Measurements from ENCODE around the gene CFB.
"Not testable (repeated sequence)": the region's sequence is repeated elsewhere in the genome, so short reads cannot be mapped to it uniquely, and the experiment has no call there.

CFB gene

DNA sequence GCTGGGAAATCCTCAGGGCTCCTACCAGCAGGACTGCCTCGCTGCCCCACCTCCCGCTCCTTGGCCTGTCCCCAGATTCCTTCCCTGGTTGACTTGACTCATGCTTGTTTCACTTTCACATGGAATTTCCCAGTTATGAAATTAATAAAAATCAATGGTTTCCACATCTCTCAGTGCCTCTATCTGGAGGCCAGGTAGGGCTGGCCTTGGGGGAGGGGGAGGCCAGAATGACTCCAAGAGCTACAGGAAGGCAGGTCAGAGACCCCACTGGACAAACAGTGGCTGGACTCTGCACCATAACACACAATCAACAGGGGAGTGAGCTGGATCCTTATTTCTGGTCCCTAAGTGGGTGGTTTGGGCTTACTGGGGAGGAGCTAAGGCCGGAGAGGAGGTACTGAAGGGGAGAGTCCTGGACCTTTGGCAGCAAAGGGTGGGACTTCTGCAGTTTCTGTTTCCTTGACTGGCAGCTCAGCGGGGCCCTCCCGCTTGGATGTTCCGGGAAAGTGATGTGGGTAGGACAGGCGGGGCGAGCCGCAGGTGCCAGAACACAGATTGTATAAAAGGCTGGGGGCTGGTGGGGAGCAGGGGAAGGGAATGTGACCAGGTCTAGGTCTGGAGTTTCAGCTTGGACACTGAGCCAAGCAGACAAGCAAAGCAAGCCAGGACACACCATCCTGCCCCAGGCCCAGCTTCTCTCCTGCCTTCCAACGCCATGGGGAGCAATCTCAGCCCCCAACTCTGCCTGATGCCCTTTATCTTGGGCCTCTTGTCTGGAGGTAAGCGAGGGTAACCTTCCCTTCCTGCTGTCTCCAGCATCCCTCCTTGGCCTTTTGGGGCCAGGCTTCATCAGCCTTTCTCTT, at the start of gene CFB:
Gene CFB, plus strand, starts transcription at position 589 of the 863 bp plus-strand sequence. Its CDS starts 127 bp downstream, at position 716.
- DNase-seq, result no peak

DNA sequence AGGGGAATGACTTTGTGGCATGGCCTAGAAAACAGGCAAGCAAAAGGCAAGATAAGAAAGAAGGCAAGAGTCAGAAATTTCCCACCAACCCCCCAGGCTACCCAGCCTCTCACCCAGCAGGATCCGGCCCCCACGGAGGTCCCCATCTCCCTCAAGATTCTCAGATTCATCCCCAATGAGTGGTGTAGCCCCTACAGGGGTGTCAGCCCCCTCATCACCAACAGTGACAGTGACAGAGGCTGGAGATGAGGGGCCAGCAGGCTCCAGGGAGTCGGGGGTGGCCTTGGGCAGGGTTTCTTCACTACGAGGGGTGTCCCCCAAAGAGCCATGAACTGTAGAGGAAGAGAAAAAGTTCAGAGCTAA, 49.4 kb upstream of the CFB start:
- no peak for DNase-seq

- no peak for DNase-seq
These were observed 48.9 kb upstream of the CFB start for GRCh38 chr6:31896856-31897611.

- peak; percentile 88 for DNase-seq
These were observed 48.1 kb upstream of the CFB start, which contains the start of gene EHMT2 for GRCh38 chr6:31897612-31898382. TSS of gene EHMT2 (minus strand) at chr6:31897698. CDS start at chr6:31897677, 21 bp downstream.

DNA sequence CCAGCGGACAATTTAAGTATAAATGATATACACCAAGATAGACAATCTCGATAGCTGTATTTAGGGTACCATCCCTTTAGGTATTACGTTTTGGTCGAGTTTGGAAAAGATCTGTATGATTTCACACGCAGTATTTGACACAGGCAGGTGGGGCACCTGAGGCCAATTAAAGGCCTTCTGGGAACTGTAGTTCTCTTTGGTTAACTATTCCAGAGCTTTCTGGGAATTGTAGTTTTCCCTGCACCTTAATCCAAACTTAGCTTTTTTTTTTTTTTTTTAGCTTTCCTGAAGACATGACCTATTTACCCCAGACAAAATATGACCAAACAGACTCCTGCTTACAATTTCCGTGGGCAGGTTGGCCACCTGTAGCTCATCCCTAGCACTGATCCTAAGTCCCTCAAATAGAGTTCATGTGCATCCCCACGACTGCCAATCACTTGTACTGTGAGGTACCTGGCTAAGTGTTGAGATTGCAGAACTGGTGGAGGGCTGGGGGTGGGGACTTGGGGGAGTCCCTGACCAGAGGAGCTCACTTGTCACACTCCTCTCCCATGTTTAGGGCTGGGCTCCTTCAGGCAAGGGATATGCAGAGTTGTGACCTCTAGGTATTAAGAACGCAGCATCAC, 47.4 kb upstream of the CFB start:
- DNase-seq, result peak; percentile 21

GRCh38 chr6:31899215-31899614, 46.7 kb upstream of the CFB start:
- DNase-seq, result no peak

DNA sequence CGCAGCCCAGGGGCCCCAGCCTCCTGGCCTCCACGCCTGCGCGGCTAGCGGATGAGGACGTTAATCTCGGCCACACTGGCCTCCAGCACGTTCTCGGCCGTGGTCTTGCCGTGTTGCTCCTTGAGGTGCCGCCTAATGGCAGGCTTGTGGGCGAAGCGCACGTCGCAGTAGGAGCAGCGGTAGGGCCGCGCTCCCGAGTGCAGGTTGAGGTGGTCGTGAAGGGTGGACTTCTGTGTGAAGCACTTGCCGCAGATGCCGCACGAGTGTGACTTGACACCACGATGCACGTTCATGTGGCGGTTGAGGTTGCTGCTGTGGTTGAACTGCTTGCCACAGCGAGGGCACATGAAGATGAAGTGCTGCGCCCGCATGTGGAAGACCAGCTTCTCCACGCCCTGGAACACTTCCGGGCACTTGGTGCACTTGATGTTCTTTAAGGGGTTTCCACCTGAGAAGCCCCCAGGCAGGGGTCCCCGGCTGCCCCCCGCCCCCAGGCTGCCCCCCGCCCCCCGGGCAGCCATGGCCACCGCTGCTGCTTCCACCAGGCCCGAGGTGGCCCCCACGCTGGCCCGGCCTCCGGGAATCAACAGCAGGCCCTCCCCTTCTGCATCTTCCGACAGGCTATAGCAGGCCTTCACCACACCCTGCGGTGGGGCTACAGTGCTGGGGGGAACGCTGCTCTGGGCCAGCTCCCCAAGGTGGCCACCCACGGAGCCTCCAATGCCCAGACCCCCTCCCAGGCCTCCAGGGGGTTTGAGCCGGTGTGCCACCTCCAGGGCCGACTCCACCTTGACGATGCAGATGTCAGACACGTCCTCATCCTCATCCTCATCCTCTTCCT, 45.8 kb upstream of the CFB start:
- no peak for DNase-seq

- no peak for DNase-seq
These were observed 44.9 kb upstream of the CFB start for GRCh38 chr6:31900917-31901414.

DNA sequence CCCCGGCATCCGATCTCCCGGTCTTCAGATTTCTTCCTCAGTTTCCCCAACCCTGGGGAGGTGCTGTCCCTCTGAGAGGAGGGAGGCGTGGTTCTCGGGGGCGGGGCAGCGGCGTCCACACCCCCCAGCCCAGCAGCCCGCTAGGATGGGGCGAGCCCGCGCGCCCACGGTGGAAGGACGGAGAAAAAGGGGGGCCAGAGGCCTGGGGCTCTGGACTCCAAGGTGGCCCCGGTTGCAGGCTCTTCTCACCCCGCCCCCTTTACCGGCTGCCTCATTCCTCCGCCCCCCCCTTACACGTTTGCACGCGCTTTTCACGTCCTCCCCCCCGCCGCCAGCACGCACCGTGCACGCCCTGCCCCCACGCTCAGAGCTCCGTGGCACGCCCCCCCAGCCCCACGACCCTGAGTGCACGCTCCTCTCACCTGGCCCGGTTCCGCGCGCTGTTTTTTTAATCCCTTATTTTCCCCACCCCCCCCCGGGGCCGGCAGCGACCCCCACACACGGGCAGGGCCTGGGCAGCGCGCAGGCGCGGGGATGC, 44.4 kb upstream of the CFB start:
- peak; percentile 71 for DNase-seq

DNA sequence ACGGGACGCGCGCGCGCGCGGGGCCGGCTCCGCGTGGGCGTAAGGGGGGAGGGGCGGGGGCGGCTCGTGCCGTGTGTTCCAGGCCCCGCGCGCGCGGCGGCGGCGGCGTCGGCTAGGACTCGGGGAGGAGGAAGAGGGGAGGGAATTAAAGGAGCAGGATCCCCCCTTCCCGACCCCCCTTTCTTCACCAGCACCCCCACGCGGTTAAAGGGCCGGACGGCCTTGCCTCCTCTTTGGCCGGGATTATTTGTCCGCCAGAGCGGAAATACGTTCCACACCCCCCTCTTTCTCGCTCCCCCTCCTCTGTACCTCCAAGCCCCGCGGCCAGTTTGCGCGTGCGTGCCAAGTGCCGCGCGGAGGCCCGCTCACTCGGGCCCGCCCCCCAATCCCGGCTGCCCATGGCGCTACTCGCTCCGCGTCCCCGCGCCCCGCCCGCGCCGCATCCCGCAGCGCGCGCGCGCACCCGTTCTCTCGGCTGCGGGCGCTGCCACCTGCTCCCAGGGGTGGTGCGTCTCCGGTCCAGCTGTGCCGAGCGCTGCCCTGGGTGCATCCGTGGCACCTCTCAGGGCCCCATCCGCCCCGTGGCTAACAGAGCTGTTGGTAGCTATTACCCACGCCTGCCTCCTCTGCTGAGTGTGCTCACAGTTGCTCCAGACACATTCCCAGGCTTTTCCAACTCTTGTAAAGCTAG, 43.8 kb upstream of the CFB start, which contains the start of gene ZBTB12:
Gene ZBTB12, minus strand, starts transcription at position 134 of the 691 bp plus-strand sequence. CDS start 781 bp downstream, outside the sequence.
- peak; percentile 86 for DNase-seq

GRCh38 chr6:31903957-31904356, 41.9 kb upstream of the CFB start:
- DNase-seq, result no peak

GRCh38 chr6:31905041-31905440, 40.9 kb upstream of the CFB start:
- no peak for DNase-seq

DNA sequence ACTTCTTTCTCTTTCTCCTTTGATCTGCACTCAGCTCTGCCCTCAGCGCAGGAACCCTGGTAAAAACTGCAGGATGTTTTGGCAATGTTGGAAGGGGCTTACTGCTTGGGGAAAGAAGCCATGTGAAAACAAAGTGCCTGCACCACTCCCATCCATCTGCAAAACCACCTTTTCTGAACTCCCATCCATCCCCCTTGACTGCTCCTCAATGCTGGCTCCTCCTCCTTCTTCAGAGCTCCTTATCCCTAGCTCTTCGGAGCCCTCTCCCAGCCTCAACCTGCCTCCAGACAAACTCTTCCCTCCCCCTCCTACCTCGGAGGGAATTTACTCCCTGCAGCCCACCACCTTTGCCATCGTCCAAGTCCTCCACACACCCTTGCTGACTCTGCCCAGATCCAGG, 39.8 kb upstream of the CFB start:
- no peak for DNase-seq

GRCh38 chr6:31906727-31907126, 39.2 kb upstream of the CFB start:
- not testable (repeated sequence) for DNase-seq

DNA sequence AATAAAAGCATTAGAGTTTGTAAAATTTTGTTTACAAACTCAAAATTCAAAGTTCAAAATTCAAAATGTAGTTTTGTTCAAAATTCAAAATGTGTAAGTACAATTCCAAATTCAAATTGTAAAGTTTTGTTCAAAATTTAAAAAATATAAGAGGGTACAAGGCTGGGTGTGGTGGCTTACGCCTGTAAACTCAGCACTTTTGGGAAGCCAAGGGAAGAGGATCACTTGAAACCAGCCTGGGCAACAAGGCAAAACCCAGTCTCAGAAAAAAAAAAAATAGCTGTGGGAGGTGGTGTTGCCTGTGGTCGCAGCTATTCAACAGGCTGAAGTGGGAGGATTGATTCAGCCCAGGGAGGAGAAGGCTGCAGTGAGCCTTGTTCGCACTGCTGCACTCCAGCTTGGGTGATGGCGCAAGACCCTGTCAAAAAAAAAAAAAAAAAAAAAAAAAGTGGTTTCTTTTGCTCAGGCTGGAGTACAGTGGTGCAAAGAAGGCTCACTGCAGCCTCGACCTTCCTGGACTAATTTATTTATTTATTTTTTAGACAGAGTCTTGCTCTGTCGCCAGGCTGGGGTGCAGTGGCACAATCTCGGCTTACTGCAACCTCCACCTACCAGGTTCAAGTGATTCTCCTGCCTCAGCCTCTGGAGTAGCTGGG, 38.6 kb upstream of the CFB start:
- DNase-seq, result no peak

DNA sequence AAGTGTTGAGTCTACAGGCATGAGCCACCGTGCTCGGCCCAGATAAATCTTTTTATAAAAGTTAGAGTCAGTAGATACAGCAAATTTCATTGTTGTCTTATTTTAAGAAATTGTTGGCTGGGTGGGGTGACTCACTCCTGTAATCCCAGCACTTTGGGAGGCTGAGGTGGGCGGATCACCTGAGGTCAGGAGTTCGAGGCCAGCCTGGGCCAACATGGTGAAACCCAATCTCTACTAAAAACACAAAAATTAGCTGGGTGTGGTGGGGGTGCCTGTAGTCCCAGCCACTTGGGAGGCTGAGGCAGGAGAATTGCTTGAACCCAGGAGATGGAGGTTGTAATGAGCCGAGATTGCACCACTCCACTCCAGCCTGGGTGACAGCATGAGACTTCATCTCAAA, 37.6 kb upstream of the CFB start:
- DNase-seq, result not testable (repeated sequence)

GRCh38 chr6:31908791-31909190, 37.1 kb upstream of the CFB start:
- DNase-seq, result no peak

- DNase-seq, result not testable (repeated sequence)
These were observed 36.6 kb upstream of the CFB start for GRCh38 chr6:31909298-31909697.

DNA sequence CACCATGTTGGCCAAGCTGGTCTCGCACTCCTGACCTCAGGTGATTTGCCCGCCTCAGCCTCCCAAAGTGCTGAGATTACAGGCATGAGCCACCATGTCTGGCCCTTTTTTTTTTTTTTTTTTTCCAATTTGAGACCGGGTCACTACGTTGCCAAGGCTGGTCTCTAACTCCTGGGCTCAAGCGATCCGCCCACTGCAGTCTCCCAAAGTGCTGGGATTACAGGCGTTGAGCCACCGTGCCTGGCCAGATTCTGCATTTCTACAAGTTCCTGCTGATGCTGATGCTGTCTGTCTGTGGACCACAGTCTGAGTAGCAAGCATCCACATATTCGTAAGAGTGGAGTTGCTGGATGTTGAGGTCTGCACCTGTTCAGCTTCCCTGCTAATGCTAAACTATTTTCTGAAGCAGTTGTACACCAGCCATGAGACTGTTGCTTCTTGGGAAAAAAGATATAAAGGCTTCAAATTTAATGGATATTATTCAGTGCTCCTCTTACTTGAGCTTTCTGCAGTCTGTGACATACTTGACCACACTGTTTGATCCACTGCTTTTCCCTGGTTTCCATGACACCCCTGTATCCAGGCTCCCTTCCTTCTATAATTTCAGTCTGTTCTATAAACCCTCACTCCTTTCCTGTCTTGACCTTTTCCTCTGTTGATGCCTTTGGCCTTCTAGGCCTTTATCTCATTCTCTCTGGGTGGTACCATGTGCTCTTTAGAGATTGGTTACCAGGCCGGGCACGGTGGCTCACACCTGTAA, 33.9 kb upstream of the CFB start:
- no peak for DNase-seq
